Osteoblast (primary cell): Measurements from ENCODE around the gene ACOT7. TPM values are rescaled to one million over a fixed set of nuclear protein-coding genes. Genes with fewer than 3 reads are reported as not detected.

Experiments
- DNase-seq: peaks from one replicate; pipeline ENCODE4 v3.0.0; 2011; ENCODE audit warnings: low spot score, mixed read lengths; ENCODE audit not compliant: insufficient read length; ENCODE audit errors: missing footprints
- H2AFZ ChIP-seq: 2 replicates; pipeline ENCODE4 v1.6.0; 2011; ENCODE audit warnings: mild to moderate bottlenecking, low read length
- H3K27ac ChIP-seq: 2 replicates; pipeline ENCODE4 v1.5.1; 2011; ENCODE audit warnings: mild to moderate bottlenecking, low read depth, low read length, moderate library complexity
- H3K27me3 ChIP-seq: 2 replicates; pipeline ENCODE4 v1.6.0; 2012; ENCODE audit warnings: mild to moderate bottlenecking, control low read depth, inconsistent platforms, low read length, moderate library complexity; ENCODE audit not compliant: insufficient read depth
- H3K36me3 ChIP-seq: 2 replicates; pipeline ENCODE4 v1.5.1; 2011; ENCODE audit warnings: mild to moderate bottlenecking, low read length, control low read depth, moderate library complexity; ENCODE audit not compliant: insufficient read depth
- H3K4me1 ChIP-seq: 2 replicates; pipeline ENCODE4 v1.5.1; 2011; ENCODE audit warnings: mild to moderate bottlenecking, low read length, control low read depth, moderate library complexity; ENCODE audit not compliant: insufficient read depth
- H3K4me2 ChIP-seq: 2 replicates; pipeline ENCODE4 v1.6.0; 2011; ENCODE audit warnings: mild to moderate bottlenecking, low read length; ENCODE audit not compliant: insufficient read depth
- H3K4me3 ChIP-seq: fragments of 200-600 bp; sonication (generic); 3 replicates; pipeline ENCODE4 v1.5.1; 2012; ENCODE audit warnings: mild to moderate bottlenecking, low read length, inconsistent platforms; ENCODE audit not compliant: insufficient read depth
- H3K79me2 ChIP-seq: 2 replicates; pipeline ENCODE4 v1.6.0; 2012; ENCODE audit warnings: mild to moderate bottlenecking, low read length, control low read depth, inconsistent platforms; ENCODE audit not compliant: insufficient read depth
- H3K9me3 ChIP-seq: 2 replicates; pipeline ENCODE4 v1.5.1; 2011; ENCODE audit warnings: low read depth, low read length, control low read depth
- H4K20me1 ChIP-seq: 2 replicates; pipeline ENCODE4 v1.6.0; 2012; ENCODE audit warnings: mild to moderate bottlenecking, low read length, control low read depth; ENCODE audit not compliant: insufficient read depth
- total RNA-seq: library from RNA; depleted of rRNA; stranded (reverse); fragments of >200 nt; gene quantifications from 2 replicates; pipeline ENCODE4 v1.2.3, GENCODE V29; 2012
- TF ChIP-seq, protein P1 (sequence below): IDR thresholded peaks from 2 replicates; pipeline ENCODE4 v1.5.1; 2011; ENCODE audit warnings: mild to moderate bottlenecking, low read depth, low read length, moderate library complexity; ENCODE audit errors: extremely low read depth

ACOT7 gene
- total RNA-seq, 1 donor: 10.9 TPM

DNA sequence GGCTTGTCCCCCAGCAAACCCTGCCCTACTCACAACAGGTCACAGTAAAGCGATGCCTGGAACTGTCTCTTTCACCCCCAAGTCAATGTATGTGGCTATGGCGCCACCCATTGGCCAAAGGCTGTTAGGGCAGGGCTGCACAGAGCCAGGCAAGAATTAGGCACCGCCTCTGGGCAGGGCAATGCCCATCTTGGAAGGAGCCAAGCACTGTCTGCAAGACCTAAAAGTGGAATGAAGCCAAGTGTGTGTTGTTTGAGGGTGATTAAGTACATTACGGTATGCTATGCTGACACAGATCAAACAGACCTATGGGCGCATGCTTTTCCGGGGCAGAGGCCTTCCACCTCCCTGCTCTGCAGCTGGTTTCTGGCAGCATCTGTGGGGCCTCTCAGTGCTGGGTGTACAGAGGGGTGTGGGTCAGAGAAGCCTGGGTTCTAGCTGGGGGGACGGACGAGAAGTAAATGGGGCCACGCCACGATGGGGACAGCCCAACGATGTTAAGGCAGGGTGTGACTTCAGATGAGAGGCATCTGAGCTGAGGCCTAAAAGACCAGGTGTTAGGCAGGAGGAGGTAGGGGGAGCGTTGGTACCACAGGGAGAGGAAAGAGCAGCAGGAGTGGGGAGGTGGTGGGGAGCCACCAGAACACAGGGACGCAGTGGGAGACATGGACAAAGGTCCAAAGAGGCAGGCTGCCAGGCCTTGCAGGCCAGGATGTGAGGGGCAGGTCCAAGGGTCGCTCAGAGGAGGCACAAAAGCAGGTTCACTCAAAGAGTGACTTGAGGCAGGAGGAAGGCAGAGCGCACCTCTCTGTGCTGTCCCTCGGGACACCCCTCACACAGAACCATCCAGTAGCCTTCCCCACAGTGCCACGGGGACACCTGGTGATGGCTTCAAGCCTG lies 49.8 kb downstream of the ACOT7 start:
- no peak overlapping the region for H3K4me3 ChIP-seq
- H3K4me1 ChIP-seq: peaks cover 11% of the 10 kb centered on the region
- no peaks in the 10 kb centered on the region for H3K9me3 ChIP-seq
- H3K36me3 ChIP-seq: peaks cover 5% of the 10 kb centered on the region
- no peaks in the 10 kb centered on the region for H3K79me2 ChIP-seq
- H3K27me3 ChIP-seq: no peaks in the 10 kb centered on the region
- DNase-seq: peak; percentile 97
- no peak overlapping the region for H3K4me2 ChIP-seq
- H3K27ac ChIP-seq: no peak overlapping the region
- H2AFZ ChIP-seq: no peak overlapping the region
- TF ChIP-seq, protein P1, sequence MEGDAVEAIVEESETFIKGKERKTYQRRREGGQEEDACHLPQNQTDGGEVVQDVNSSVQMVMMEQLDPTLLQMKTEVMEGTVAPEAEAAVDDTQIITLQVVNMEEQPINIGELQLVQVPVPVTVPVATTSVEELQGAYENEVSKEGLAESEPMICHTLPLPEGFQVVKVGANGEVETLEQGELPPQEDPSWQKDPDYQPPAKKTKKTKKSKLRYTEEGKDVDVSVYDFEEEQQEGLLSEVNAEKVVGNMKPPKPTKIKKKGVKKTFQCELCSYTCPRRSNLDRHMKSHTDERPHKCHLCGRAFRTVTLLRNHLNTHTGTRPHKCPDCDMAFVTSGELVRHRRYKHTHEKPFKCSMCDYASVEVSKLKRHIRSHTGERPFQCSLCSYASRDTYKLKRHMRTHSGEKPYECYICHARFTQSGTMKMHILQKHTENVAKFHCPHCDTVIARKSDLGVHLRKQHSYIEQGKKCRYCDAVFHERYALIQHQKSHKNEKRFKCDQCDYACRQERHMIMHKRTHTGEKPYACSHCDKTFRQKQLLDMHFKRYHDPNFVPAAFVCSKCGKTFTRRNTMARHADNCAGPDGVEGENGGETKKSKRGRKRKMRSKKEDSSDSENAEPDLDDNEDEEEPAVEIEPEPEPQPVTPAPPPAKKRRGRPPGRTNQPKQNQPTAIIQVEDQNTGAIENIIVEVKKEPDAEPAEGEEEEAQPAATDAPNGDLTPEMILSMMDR: peak; percentile 99
- peaks cover 9% of the 10 kb centered on the region for H4K20me1 ChIP-seq

DNA sequence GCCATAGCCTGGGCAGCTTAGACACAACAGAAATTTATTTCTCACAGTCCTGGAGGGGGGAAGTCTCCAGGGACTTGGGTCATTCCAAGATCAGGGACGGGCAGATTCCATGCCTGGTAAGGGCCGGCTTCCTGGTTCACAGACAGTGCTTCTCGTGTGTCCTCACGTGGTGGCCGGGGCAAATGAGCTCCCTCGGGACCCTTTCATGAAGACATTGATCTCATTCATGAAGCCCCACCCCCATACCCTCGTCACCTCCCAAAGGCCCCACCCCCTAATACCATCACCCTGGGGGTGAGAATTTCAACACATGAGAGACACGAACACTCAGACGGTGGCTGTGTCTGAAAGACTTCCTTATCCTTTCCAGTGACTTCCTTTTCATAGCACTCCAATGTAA lies 51.5 kb downstream of the ACOT7 start:
- no peaks in the 10 kb centered on the region for H3K79me2 ChIP-seq
- H3K4me2 ChIP-seq: no peak overlapping the region
- H2AFZ ChIP-seq: no peak overlapping the region
- peaks cover 2% of the 10 kb centered on the region for H3K36me3 ChIP-seq
- H3K9me3 ChIP-seq: no peaks in the 10 kb centered on the region
- peaks cover 3% of the 10 kb centered on the region for H3K4me1 ChIP-seq
- TF ChIP-seq, protein P1: no peak
- H4K20me1 ChIP-seq: peaks cover 9% of the 10 kb centered on the region
- H3K27me3 ChIP-seq: no peaks in the 10 kb centered on the region
- no peak overlapping the region for H3K4me3 ChIP-seq
- DNase-seq: peak; percentile 84
- no peak overlapping the region for H3K27ac ChIP-seq

DNA sequence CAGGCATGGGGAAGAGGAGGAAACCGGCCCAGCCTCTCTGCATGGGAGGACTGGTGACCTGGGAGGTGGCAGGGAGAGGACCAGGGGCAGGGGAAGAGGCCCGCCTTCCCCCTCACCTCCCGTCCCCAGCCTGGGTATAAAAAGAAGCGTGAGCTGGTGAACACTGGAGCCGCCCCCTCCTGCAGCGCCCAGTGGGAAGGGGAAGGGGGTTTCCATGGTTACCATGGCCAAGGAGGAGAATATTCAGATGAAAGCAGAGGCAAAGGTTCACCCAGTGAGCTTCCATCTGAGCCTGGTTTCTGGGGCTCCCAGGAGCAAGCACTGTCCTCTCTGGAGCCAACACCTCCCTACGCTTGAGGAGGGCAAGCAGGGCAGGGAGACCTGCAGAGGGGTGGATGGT lies 54.9 kb downstream of the ACOT7 start:
- Histone ChIP-seq H3K27me3 (no peaks in the 10 kb centered on the region), H3K27ac (no peak overlapping the region), H3K4me2 (no peak overlapping the region), H3K79me2 (no peaks in the 10 kb centered on the region), H3K4me1 (peaks cover 3% of the 10 kb centered on the region), H3K9me3 (no peaks in the 10 kb centered on the region), H4K20me1 (peaks cover 5% of the 10 kb centered on the region), H3K4me3 (no peak overlapping the region), H3K36me3 (no peaks in the 10 kb centered on the region), H2AFZ (no peak overlapping the region)
- peak; percentile 74 for DNase-seq
- TF ChIP-seq, protein P1: no peak

DNA sequence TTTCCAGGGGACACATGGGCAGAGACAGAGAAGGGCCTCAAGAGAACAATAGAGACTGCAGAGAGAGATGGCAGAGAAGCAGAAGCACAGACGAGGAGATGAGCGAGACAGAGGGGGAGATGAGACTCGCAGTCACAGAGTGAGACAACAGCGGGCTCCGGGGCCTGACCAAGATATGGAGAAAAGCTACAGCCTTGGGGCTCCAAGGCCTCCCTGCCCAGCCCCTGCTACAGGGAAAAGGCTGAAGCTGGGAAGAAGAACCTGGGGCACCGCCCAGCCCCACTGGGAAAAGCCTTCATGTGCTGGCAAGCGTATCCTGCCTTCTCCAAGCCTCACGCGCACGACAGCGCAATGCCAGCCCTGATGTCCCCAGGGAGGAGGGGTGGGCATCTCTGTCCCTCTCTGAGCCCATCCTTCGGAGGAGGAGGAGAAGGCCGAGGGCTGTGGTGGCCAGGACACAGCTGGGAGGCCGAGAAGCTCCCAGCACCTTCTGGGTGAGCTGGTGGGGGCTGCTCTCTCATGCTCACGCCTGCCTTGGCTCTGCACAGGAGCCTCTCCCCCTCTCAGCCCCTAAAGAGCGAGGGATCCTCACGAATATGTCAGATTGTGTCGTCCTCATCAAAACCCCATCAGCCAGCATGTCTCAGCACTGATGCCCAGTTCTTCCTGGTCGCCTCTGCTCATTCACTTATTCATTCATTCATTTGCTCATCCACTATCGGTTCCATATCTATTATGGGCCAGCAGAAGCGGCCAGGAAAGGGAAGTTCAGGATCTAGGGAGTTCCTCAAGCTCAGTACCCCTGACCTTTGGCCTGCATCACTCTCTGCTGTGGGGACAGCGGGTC lies 56.6 kb downstream of the ACOT7 start:
- no peak overlapping the region for H3K27ac ChIP-seq
- H2AFZ ChIP-seq: no peak overlapping the region
- TF ChIP-seq, protein P1: no peak

More for the DNA sequence above, 56.6 kb downstream of the ACOT7 start:
- DNase-seq: peak; percentile 82
- no peaks in the 10 kb centered on the region for H3K9me3 ChIP-seq
- H3K4me1 ChIP-seq: peaks cover 3% of the 10 kb centered on the region
- H3K79me2 ChIP-seq: no peaks in the 10 kb centered on the region
- H4K20me1 ChIP-seq: no peaks in the 10 kb centered on the region
- no peaks in the 10 kb centered on the region for H3K36me3 ChIP-seq
- no peaks in the 10 kb centered on the region for H3K27me3 ChIP-seq
- no peak overlapping the region for H3K4me3 ChIP-seq
- H3K4me2 ChIP-seq: no peak overlapping the region
